Glutamatergic neuron (in vitro differentiated cells): Measurements from ENCODE around the gene MRRF. TPM values are rescaled to one million over a fixed set of nuclear protein-coding genes. Genes with fewer than 3 reads are reported as not detected.
A peak's percentile ranks its signal among the peaks of the same experiment; 100 is the strongest.

ENCODE experiments used
- DNase-seq: peaks from one replicate; pipeline ENCODE4 v3.0.0; 2022
- H3K27ac Mint-ChIP-seq: one replicate; pipeline ENCODE4 v1.8.0; 2020; ENCODE audit warnings: mild to moderate bottlenecking, mixed read lengths, inconsistent platforms; ENCODE audit not compliant: unreplicated experiment
- H3K27me3 Mint-ChIP-seq: one replicate; pipeline ENCODE4 v1.8.0; 2020; ENCODE audit warnings: mild to moderate bottlenecking, moderate library complexity, mixed read lengths, inconsistent platforms; ENCODE audit not compliant: unreplicated experiment
- H3K36me3 Mint-ChIP-seq: one replicate; pipeline ENCODE4 v1.8.0; 2020; ENCODE audit warnings: mild to moderate bottlenecking, mixed read lengths, inconsistent platforms; ENCODE audit not compliant: unreplicated experiment
- H3K4me1 Mint-ChIP-seq: one replicate; pipeline ENCODE4 v1.8.0; 2020; ENCODE audit warnings: mild to moderate bottlenecking, low read depth, mixed read lengths, inconsistent platforms; ENCODE audit not compliant: unreplicated experiment
- H3K4me3 Mint-ChIP-seq: one replicate; pipeline ENCODE4 v1.8.0; 2020; ENCODE audit warnings: mild to moderate bottlenecking, mixed read lengths, inconsistent platforms; ENCODE audit not compliant: unreplicated experiment
- H3K9me3 Mint-ChIP-seq: one replicate; pipeline ENCODE4 v1.8.0; 2020; ENCODE audit warnings: mild to moderate bottlenecking, moderate library complexity, mixed read lengths, inconsistent platforms; ENCODE audit not compliant: unreplicated experiment
- total RNA-seq: library from RNA; stranded (reverse); fragmentation: NEBNext Ultra II Directional; extraction: Animal tissue kit (Norgen Biotek cat#: 25700); gene quantifications from one replicate; pipeline ENCODE4 v1.2.1, GENCODE V29; 2021; ENCODE audit not compliant: unreplicated experiment
- TF ChIP-seq, protein P1 (sequence below): fragments of 200-600 bp; sonication (generic); IDR thresholded peaks from one replicate; pipeline ENCODE4 v1.5.0; 2021; ENCODE audit not compliant: partially characterized antibody, unreplicated experiment

MRRF gene
- total RNA-seq, 1 donor from 2014 or later: 16.9 TPM

DNA sequence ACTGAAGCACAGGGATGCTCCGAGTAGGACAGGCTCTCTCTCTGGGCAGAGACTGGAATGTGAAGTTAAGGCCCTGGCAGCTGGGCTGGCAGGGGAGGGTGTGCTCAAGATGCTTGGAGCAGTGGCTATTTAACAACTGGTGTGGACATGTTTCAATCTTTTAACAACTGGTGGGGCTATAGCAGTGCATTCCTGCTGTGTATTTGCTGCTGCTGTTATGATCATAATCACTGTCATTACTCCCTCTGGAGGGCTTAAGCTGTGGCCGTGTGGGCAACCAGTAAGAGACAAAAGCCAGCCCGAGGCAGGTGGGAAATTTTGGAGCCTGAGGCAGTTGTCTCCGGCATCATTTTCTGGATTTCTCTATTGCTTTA lies 72.9 kb downstream of the MRRF start:
- DNase-seq: no peak
- Mint-ChIP-seq H3K4me1 (peaks cover 9% of the 10 kb centered on the region), H3K4me3 (no peak overlapping the region), H3K36me3 (no peaks in the 10 kb centered on the region), H3K27ac (no peak overlapping the region), H3K27me3 (peaks cover 2% of the 10 kb centered on the region), H3K9me3 (no peaks in the 10 kb centered on the region)
- TF ChIP-seq, protein P1, sequence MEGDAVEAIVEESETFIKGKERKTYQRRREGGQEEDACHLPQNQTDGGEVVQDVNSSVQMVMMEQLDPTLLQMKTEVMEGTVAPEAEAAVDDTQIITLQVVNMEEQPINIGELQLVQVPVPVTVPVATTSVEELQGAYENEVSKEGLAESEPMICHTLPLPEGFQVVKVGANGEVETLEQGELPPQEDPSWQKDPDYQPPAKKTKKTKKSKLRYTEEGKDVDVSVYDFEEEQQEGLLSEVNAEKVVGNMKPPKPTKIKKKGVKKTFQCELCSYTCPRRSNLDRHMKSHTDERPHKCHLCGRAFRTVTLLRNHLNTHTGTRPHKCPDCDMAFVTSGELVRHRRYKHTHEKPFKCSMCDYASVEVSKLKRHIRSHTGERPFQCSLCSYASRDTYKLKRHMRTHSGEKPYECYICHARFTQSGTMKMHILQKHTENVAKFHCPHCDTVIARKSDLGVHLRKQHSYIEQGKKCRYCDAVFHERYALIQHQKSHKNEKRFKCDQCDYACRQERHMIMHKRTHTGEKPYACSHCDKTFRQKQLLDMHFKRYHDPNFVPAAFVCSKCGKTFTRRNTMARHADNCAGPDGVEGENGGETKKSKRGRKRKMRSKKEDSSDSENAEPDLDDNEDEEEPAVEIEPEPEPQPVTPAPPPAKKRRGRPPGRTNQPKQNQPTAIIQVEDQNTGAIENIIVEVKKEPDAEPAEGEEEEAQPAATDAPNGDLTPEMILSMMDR: no peak

DNA sequence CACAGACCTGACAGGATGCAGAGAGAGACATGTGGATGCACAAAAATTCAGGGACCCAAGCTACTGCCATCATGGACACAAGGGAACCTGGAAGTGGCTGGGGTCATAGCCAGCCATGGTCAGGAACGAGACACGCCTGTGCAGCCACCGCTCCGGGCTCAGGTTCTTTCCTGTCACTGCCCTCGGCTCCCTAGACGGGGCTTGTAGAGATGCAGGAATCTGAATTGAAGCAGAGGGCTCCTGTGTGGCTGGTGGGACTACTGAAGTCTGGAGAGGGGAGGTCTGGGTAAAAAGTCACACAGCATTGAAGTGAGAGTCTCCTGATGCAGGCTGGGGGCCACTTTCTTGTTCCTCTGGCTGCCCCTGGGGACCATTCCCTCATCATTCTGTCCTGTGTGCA lies 73.9 kb downstream of the MRRF start:
- Mint-ChIP-seq H3K4me3 (no peak overlapping the region), H3K27me3 (peaks cover 2% of the 10 kb centered on the region), H3K9me3 (no peaks in the 10 kb centered on the region), H3K27ac (no peak overlapping the region), H3K4me1 (peaks cover 4% of the 10 kb centered on the region), H3K36me3 (no peaks in the 10 kb centered on the region)
- TF ChIP-seq, protein P1: no peak
- no peak for DNase-seq

DNA sequence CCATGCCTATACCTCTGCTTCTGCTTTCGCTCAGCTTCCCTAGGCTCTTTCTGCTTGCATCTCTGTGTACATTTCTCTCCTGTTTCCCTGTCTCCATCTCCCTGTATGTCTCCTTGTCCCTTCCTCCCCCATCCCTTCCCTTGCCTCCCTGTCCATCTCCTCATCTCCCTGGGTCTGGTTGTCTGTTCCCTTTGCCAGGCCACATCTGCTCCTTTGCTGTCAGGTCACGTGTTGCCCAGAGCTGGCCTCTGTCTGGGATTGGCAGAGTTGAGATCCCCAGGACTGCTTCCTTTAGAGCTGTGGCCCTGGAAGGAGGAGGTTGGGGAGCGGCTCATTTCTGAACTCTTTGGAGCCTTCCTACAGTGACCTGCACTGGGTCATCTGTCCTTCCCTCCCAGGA lies 74.3 kb downstream of the MRRF start:
- Mint-ChIP-seq H3K9me3 (no peaks in the 10 kb centered on the region), H3K27me3 (peaks cover 2% of the 10 kb centered on the region), H3K4me3 (no peak overlapping the region), H3K4me1 (peaks cover 4% of the 10 kb centered on the region), H3K27ac (no peak overlapping the region), H3K36me3 (no peaks in the 10 kb centered on the region)
- TF ChIP-seq, protein P1: no peak
- DNase-seq: no peak

DNA sequence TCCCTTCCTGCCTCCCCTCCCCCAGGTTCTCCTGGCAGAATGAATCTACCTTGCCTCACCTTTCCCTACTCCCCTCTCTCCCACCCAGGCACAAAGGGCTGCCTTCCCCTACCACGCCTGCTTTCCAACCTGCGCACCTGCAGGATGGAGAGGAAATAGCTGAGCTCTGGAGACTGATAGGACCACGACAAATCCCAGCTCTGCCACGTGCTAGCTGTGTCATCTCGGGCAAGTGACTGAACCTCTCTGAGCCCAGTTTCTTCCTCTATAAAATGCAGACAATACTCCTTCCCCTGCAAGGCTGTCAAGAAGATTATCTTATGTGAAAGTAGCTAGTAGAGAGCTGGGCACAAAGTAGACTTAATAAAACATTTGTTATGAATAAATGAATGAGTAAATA lies 74.9 kb downstream of the MRRF start:
- peaks cover 4% of the 10 kb centered on the region for H3K4me1 Mint-ChIP-seq
- no peaks in the 10 kb centered on the region for H3K9me3 Mint-ChIP-seq
- H3K27me3 Mint-ChIP-seq: peaks cover 2% of the 10 kb centered on the region

DNA sequence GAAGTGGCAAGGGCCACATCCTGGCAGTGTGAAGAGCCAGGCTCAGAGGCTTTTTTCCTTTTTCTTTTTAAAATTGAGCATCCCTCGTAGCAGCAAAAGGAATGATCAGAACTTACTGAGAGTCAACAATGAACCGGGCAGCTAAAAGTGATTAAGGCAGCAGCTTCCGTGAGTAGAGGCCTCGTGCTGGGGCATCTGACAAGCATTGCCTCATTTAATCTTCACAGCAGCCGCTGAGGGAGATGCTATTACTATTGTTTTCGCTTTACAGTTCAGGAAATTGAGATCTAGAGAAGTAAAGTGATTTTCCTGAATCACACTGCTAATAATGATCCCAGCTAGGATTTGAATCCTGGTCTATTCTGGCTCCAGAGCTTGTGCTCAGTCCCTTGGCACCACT lies 75.5 kb downstream of the MRRF start:
- TF ChIP-seq, protein P1: no peak
- H3K27me3 Mint-ChIP-seq: peaks cover 2% of the 10 kb centered on the region
- DNase-seq: no peak
- no peaks in the 10 kb centered on the region for H3K36me3 Mint-ChIP-seq
- peaks cover under 1% of the 10 kb centered on the region for H3K9me3 Mint-ChIP-seq
- peak overlapping the region; percentile 44 for H3K4me3 Mint-ChIP-seq
- peaks cover 4% of the 10 kb centered on the region for H3K4me1 Mint-ChIP-seq
- no peak overlapping the region for H3K27ac Mint-ChIP-seq

More for the DNA sequence above, 74.9 kb downstream of the MRRF start:
- no peak for DNase-seq
- Mint-ChIP-seq H3K4me3 (peak overlapping the region; percentile 10), H3K36me3 (no peaks in the 10 kb centered on the region), H3K27ac (no peak overlapping the region)
- TF ChIP-seq, protein P1: no peak
